K562 (cell line): Measurements from ENCODE around the gene HECW1. TPM values are rescaled to one million over a fixed set of nuclear protein-coding genes. Genes with fewer than 3 reads are reported as not detected.

Source experiments
- ATAC-seq: fragments of 200-7000 bp; cut with Tn5 transposase; 3 replicates; pipeline ENCODE4 v1.9.1; 2020; ENCODE audit warnings: moderate library complexity
- BruUV-seq: library from RNA; stranded (reverse); fragments of 400-500 nt; replicated peaks from 2 replicates; lab custom pipeline; 2021; lab: Mats Ljungman, UMichigan
- CTCF ChIA-PET: fragments of 300-600 bp; formaldehyde crosslinking; extraction: SDS; loops from one replicate; lab custom pipeline; 2021; ENCODE audit warnings: low intra/inter-chr PET ratio; lab: Yijun Ruan, JAX
- POLR2A ChIA-PET: fragments of 300-600, 350-650 bp; sonication (Branson Sonifier 250); formaldehyde crosslinking; extraction: SDS; loops from one replicate; lab custom pipeline; 2021; ENCODE audit warnings: antibody characterized with exemption, inconsistent platforms; lab: Yijun Ruan, JAX
- DNase-seq, 4 experiments: peaks; one replicate each; pipeline versions ENCODE4 v3.0.0 to v3.0.0-alpha.2; 2011 to 2018; ENCODE audit warnings: low spot score in 3 of 4, mixed read lengths in 3 of 4; ENCODE audit errors: extremely low read depth in 1 of 4
- FAIRE-seq: peaks from 2 replicates; lab custom pipeline; 2011; peaks lifted over from hg19 to GRCh38; lab: Jason Lieb, UNC
- H2AFZ ChIP-seq: 2 replicates; pipeline ENCODE4 v1.6.0; 2011; ENCODE audit warnings: low read depth, low read length, control low read depth, inconsistent platforms
- H3K27ac ChIP-seq: fragments of 200-600 bp; 3 replicates; pipeline ENCODE4 v1.8.0; 2011; ENCODE audit warnings: low read depth, mild to moderate bottlenecking, control low read depth, inconsistent platforms, low read length, moderate library complexity, mixed read lengths; ENCODE audit errors: extremely low read depth
- H3K27me3 ChIP-seq, 2 experiments: fragments of 300-600 bp in 1 of 2; 2 replicates in 1 of 2; 3 replicates in 1 of 2; pipeline versions ENCODE4 v1.6.0 to v1.8.0; 2011; ENCODE audit warnings: inconsistent platforms in 2 of 2, low read length in 2 of 2, mild to moderate bottlenecking in 1 of 2, mixed read lengths in 1 of 2, moderate library complexity in 1 of 2; ENCODE audit not compliant: control insufficient read depth in 2 of 2, insufficient read depth in 2 of 2
- H3K36me3 ChIP-seq: fragments of 300-600 bp; 3 replicates; pipeline ENCODE4 v1.8.0; 2011; ENCODE audit warnings: mild to moderate bottlenecking, low read length, inconsistent platforms; ENCODE audit not compliant: control insufficient read depth, insufficient read depth
- H3K4me1 ChIP-seq, 2 experiments: fragments of 200-600 bp in 1 of 2; replicated peaks in 1 of 2; 2 replicates in 1 of 2; 3 replicates in 1 of 2; pipeline versions ENCODE4 v1.5.1 to v1.8.0; 2011; ENCODE audit warnings: inconsistent platforms in 2 of 2, low read length in 2 of 2, mild to moderate bottlenecking in 1 of 2, mixed read lengths in 1 of 2, moderate library complexity in 1 of 2; ENCODE audit not compliant: control insufficient read depth in 2 of 2, insufficient read depth in 2 of 2
- H3K4me2 ChIP-seq: 2 replicates; pipeline ENCODE4 v1.6.1; 2011; ENCODE audit warnings: low read length, control low read depth, inconsistent platforms, mixed read lengths; ENCODE audit not compliant: insufficient read depth
- H3K4me3 ChIP-seq: fragments of 200-600 bp; sonication (generic), shearing (Covaris generic); 2 replicates; pipeline ENCODE4 v1.5.1; 2016; ENCODE audit warnings: control low read depth, inconsistent platforms
- H3K79me2 ChIP-seq: fragments of 200-600 bp; 3 replicates; pipeline ENCODE4 v1.8.0; 2011; ENCODE audit warnings: low read length, inconsistent platforms; ENCODE audit not compliant: control insufficient read depth, insufficient read depth
- H3K9ac ChIP-seq, 2 experiments: 2 replicates each; pipeline versions ENCODE4 v1.6.0 to v1.6.1; 2011; ENCODE audit warnings: low read depth in 2 of 2, low read length in 2 of 2, control low read depth in 1 of 2, inconsistent platforms in 1 of 2, mild to moderate bottlenecking in 1 of 2, mixed read lengths in 1 of 2; ENCODE audit not compliant: insufficient read depth in 1 of 2
- H3K9me1 ChIP-seq: one replicate; pipeline ENCODE4 v1.6.0; 2011; ENCODE audit warnings: inconsistent platforms, mild to moderate bottlenecking, low read length, moderate library complexity; ENCODE audit not compliant: control insufficient read depth, insufficient read depth
- H3K9me3 ChIP-seq: replicated peaks from 2 replicates; pipeline ENCODE4 v1.5.1; 2011; ENCODE audit warnings: low read depth, low read length, inconsistent platforms; ENCODE audit not compliant: control insufficient read depth, insufficient read depth
- H4K20me1 ChIP-seq: replicated peaks from 2 replicates; pipeline ENCODE4 v1.6.1; 2011; ENCODE audit warnings: low read length, inconsistent platforms, mixed read lengths; ENCODE audit not compliant: control insufficient read depth, insufficient read depth
- CCNT2 ChIP-seq: IDR thresholded peaks from 2 replicates; pipeline ENCODE4 v1.6.1; 2011; ENCODE audit warnings: borderline replicate concordance, low read depth, mild to moderate bottlenecking, moderate library complexity, mixed read lengths, low read length; ENCODE audit not compliant: insufficient read length; ENCODE audit errors: extremely low read depth
- CSDE1 ChIP-seq, 2 experiments: fragments of 450-650 bp; IDR thresholded peaks; 2 replicates each; pipeline ENCODE4 v1.6.1; 2016; ENCODE audit warnings: mild to moderate bottlenecking in 1 of 2
- HES1 ChIP-seq: fragments of 450-650 bp; IDR thresholded peaks from 2 replicates; pipeline ENCODE4 v1.6.1; 2016; ENCODE audit warnings: low read depth, mild to moderate bottlenecking, moderate library complexity
- HMG20A ChIP-seq: fragments of 450-650 bp; formaldehyde crosslinking; conservative IDR thresholded peaks from 2 replicates; pipeline ENCODE4 v1.4.0; 2020; ENCODE audit warnings: mild to moderate bottlenecking, mixed read lengths
- HMG20B ChIP-seq: fragments of 250-450 bp; sonication (Bioruptor Pico); IDR thresholded peaks from 2 replicates; pipeline ENCODE4 v1.5.0; 2021; ENCODE audit warnings: mild to moderate bottlenecking
- MAFG ChIP-seq: fragments of 450-650 bp; conservative IDR thresholded peaks from 2 replicates; pipeline ENCODE4 v1.6.1; 2016; ENCODE audit warnings: missing genetic modification characterization, missing compliant biosample characterization
- MLLT1 ChIP-seq, 2 experiments: fragments of 450-650 bp; IDR thresholded peaks; 2 replicates each; pipeline ENCODE4 v1.6.1; 2016
- NFE2 ChIP-seq: IDR thresholded peaks from 2 replicates; pipeline ENCODE4 v1.6.1; 2014; ENCODE audit warnings: antibody characterized with exemption, low read depth
- NFE2L1 ChIP-seq: fragments of 450-650 bp; IDR thresholded peaks from 2 replicates; pipeline ENCODE4 v1.6.1; 2016; ENCODE audit warnings: missing genetic modification characterization, low read depth, mild to moderate bottlenecking, missing compliant biosample characterization, moderate library complexity, borderline replicate concordance
- POLR2AphosphoS5 ChIP-seq: IDR thresholded peaks from 2 replicates; pipeline ENCODE4 v1.6.1; 2011; ENCODE audit warnings: mild to moderate bottlenecking, low read depth, low read length, moderate library complexity; ENCODE audit not compliant: control insufficient read depth, insufficient read depth
- SIN3A ChIP-seq, 2 experiments: fragments of 150-350 bp in 1 of 2; IDR thresholded peaks; 2 replicates each; pipeline ENCODE4 v1.6.1; 2011 to 2016; ENCODE audit warnings: borderline replicate concordance in 2 of 2, low read depth in 2 of 2, low read length in 2 of 2, mild to moderate bottlenecking in 2 of 2, moderate library complexity in 2 of 2; ENCODE audit not compliant: control insufficient read depth in 1 of 2
- SREBF2 ChIP-seq: sonication (generic); formaldehyde crosslinking; IDR thresholded peaks from 2 replicates; pipeline ENCODE4 v1.4.0; 2020; ENCODE audit warnings: mild to moderate bottlenecking, missing genetic modification reagents
- STAG1 ChIP-seq: sonication (generic); formaldehyde crosslinking; IDR thresholded peaks from 2 replicates; pipeline ENCODE4 v1.5.0; 2020; ENCODE audit warnings: missing genetic modification reagents, borderline replicate concordance
- TAF1 ChIP-seq: IDR thresholded peaks from 2 replicates; pipeline ENCODE4 v1.6.1; 2011; ENCODE audit warnings: mild to moderate bottlenecking, low read length, moderate library complexity; ENCODE audit not compliant: insufficient read depth, control insufficient read depth, severe bottlenecking; ENCODE audit errors: extremely low read depth
- TCF7 ChIP-seq: sonication (generic); IDR thresholded peaks from 2 replicates; pipeline ENCODE4 v1.6.1; 2016; ENCODE audit warnings: antibody characterized with exemption, borderline replicate concordance
- ZNF311 ChIP-seq: fragments of 250-450 bp; sonication (Bioruptor Pico); IDR thresholded peaks from 2 replicates; pipeline ENCODE4 v1.4.0; 2020; ENCODE audit warnings: mild to moderate bottlenecking, moderate library complexity
- ZNF316 ChIP-seq: fragments of 450-650 bp; IDR thresholded peaks from 2 replicates; pipeline ENCODE4 v1.6.1; 2016
- ZNF561 ChIP-seq: fragments of 450-650 bp; formaldehyde crosslinking; conservative IDR thresholded peaks from 2 replicates; pipeline ENCODE4 v1.4.0; 2020; ENCODE audit warnings: mild to moderate bottlenecking, moderate library complexity
- ZNF785 ChIP-seq: fragments of 250-450 bp; sonication (Bioruptor Pico); IDR thresholded peaks from 2 replicates; pipeline ENCODE4 v1.4.0; 2020; ENCODE audit warnings: mild to moderate bottlenecking
- WGBS: fragments of 100-300 bp; shearing (Covaris generic); methylation state at CpG from one replicate; pipeline ENCODE4 v1.1.6; 2016; ENCODE audit warnings: low coverage, mixed read lengths; ENCODE audit not compliant: insufficient coverage; ENCODE audit errors: missing lambda C conversion rate; 5-methylcytosine and 5-hydroxymethylcytosine counted together
- in situ Hi-C: fragments of 300-500 bp; cut with MboI; formaldehyde crosslinking; loops from 4 replicates; pipeline ENCODE4 v1.15.0; 2018; ENCODE audit warnings: inconsistent platforms, mixed read lengths
- intact Hi-C: fragments of 100-400 bp; cut with micrococcal nuclease; formaldehyde crosslinking; loops from 2 replicates; pipeline ENCODE4 v1.14.2; 2022
- polyA plus RNA-seq, 8 experiments: library from polyadenylated mRNA; depleted of rRNA in 4 of 8; stranded (reverse) in 5 of 8; unstranded in 3 of 8; fragments of >200 nt; fragmentation: Nextera tagmentation in 2 of 8; fragmentation: Illumina TruSeq in 1 of 8; extraction: Ambion mirVana in 2 of 8; extraction: Trizol in 1 of 8; gene quantifications; 2 replicates each; pipeline versions ENCODE4 v1.2.1 to v1.2.3, GENCODE V29; 2011 to 2014; ENCODE audit warnings: inconsistent platforms in 1 of 8, missing spikeins in 1 of 8
- total RNA-seq, 7 experiments: library from RNA; depleted of rRNA in 6 of 7; stranded (reverse); fragments of >200 nt in 6 of 7; fragmentation: Illumina TruSeq in 2 of 7; extraction: Trizol in 2 of 7; gene quantifications; 2 replicates each; pipeline versions ENCODE4 v1.2.1 to v1.2.3, GENCODE V29; 2011 to 2021; ENCODE audit warnings: low replicate concordance in 1 of 7
- TF ChIP-seq, protein P1 (sequence below): fragments of 250-450 bp; sonication (Bioruptor Pico); IDR thresholded peaks from 2 replicates; pipeline ENCODE4 v1.4.0; 2020; ENCODE audit warnings: mild to moderate bottlenecking

HECW1 gene
- total and polyA plus RNA-seq, 9 of the 15 experiments (the other 6 are each of a cell fraction or from before 2014, with no cell fraction given), result 0.07 to 0.31 (median 0.13) TPM; not detected in 4

GRCh38 chr7:43417455-43417854 lies 305.0 kb downstream of the HECW1 start (continued):
- TF ChIP-seq TAF1, result no peak
- no peak for TF ChIP-seq HES1
- TF ChIP-seq, protein P1, sequence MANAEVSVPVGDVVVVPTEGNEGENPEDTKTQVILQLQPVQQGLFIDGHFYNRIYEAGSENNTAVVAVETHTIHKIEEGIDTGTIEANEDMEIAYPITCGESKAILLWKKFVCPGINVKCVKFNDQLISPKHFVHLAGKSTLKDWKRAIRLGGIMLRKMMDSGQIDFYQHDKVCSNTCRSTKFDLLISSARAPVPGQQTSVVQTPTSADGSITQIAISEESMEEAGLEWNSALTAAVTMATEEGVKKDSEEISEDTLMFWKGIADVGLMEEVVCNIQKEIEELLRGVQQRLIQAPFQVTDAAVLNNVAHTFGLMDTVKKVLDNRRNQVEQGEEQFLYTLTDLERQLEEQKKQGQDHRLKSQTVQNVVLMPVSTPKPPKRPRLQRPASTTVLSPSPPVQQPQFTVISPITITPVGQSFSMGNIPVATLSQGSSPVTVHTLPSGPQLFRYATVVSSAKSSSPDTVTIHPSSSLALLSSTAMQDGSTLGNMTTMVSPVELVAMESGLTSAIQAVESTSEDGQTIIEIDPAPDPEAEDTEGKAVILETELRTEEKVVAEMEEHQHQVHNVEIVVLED (CRISPR knock-in tag), result no peak
- no peak for TF ChIP-seq TCF7
- no peak for TF ChIP-seq HMG20B (CRISPR knock-in tag)
- no peak for TF ChIP-seq STAG1 (CRISPR knock-in tag)

- FAIRE-seq, result no peak
- BruUV-seq, result no TSS peak
- TF ChIP-seq NFE2L1 (tag) (peak; percentile 85), HMG20A (CRISPR knock-in tag) (no peak), SIN3A (IDR thresholded peaks at IDR 0.05; ENCODE audit: borderline replicate concordance in 2 of 2, control insufficient read depth in 1 of 2, low read depth in 2 of 2, low read length in 2 of 2) (no peak), ZNF785 (CRISPR knock-in tag) (no peak), MAFG (tag) (peak; percentile 95), NFE2 (peak; percentile 89), CCNT2 (no peak), ZNF561 (no peak), ZNF311 (CRISPR knock-in tag) (no peak), POLR2AphosphoS5 (no peak), CSDE1 (IDR thresholded peaks at IDR 0.05) (no peak), ZNF316 (peak; percentile 94), MLLT1 (IDR thresholded peaks at IDR 0.05) (no peak), SREBF2 (CRISPR knock-in tag) (no peak)
These were observed 318.0 kb downstream of the HECW1 start for GRCh38 chr7:43430411-43430810.

More at GRCh38 chr7:43430411-43430810, 318.0 kb downstream of the HECW1 start:
- Histone ChIP-seq H3K4me3 (no peak overlapping the region), H4K20me1 (no peaks in the 10 kb centered on the region), H2AFZ (no peak overlapping the region), H3K9me3 (no peaks in the 10 kb centered on the region), H3K9ac (no peak overlapping the region), H3K4me2 (no peak overlapping the region), H3K9me1 (no peaks in the 10 kb centered on the region), H3K27me3 (peaks cover 4% of the 10 kb centered on the region in 2 experiments; a peak in 2 of 5 replicates), H3K27ac (no peak overlapping the region), H3K79me2 (no peaks in the 10 kb centered on the region), H3K36me3 (no peaks in the 10 kb centered on the region), H3K4me1 (no peaks in the 10 kb centered on the region)
- intact Hi-C loops, result loop anchor here (10.0 kb wide), 3 partner anchors 136 to 1486 kb away; no protein-coding TSS in a partner anchor
- ATAC-seq (no peak), DNase-seq (no peak)
- in situ Hi-C loops, result no loop called here
- POLR2A ChIA-PET, result interaction anchor here (0.6 to 0.8 kb wide), 2 partner anchors 13 to 16 kb away, joined by 3 read pairs; no protein-coding TSS in a partner anchor
- 0% methylated on average over 2 of the region's 2 CpGs for WGBS
- CTCF ChIA-PET, result no interaction called here
